A549 (cell line): ENCODE measurements around the gene RND2. TPM values are rescaled to one million over a fixed set of nuclear protein-coding genes. Genes with fewer than 3 reads are reported as not detected.

Source experiments
- ATAC-seq, 2 experiments: fragments of 200-7000 bp in 1 of 2; fragments of >200 bp in 1 of 2; cut with Nextera tagmentation in 1 of 2; cut with Tn5 transposase in 1 of 2; 3 replicates each; pipeline versions ENCODE4 v1.8.0 to v1.9.1; 2018 to 2020; ENCODE audit warnings: mild to moderate bottlenecking in 1 of 2, moderate library complexity in 1 of 2
- CTCF ChIA-PET: fragments of 300-600 bp; sonication (Branson Sonifier 250); formaldehyde crosslinking; extraction: SDS; loops from one replicate; lab custom pipeline; 2021; ENCODE audit warnings: antibody characterized with exemption, inconsistent platforms; lab: Yijun Ruan, JAX
- POLR2A ChIA-PET: fragments of 350-600 bp; formaldehyde crosslinking; extraction: SDS; loops from one replicate; lab custom pipeline; 2021; ENCODE audit warnings: antibody characterized with exemption, inconsistent platforms; lab: Yijun Ruan, JAX
- DNase-seq, 2 experiments: peaks; one replicate each; pipeline versions ENCODE4 v3.0.0 to v3.0.0-alpha.2; 2011 to 2016; ENCODE audit warnings: low read depth in 1 of 2, low spot score in 1 of 2
- FAIRE-seq: peaks from 2 replicates; lab custom pipeline; 2011; peaks lifted over from hg19 to GRCh38; lab: Jason Lieb, UNC
- H3K27ac ChIP-seq, 2 experiments: fragments of >200 bp; sonication (Bioruptor Twin); formaldehyde crosslinking; 3 replicates each; pipeline ENCODE4 v1.5.1; 2016 to 2017
- H3K4me1 ChIP-seq: fragments of >200 bp; sonication (Bioruptor Twin); formaldehyde crosslinking; 3 replicates; pipeline ENCODE4 v1.6.1; 2016
- H3K4me2 ChIP-seq: fragments of >200 bp; sonication (Bioruptor Twin); formaldehyde crosslinking; 3 replicates; pipeline ENCODE4 v1.6.1; 2016
- H3K4me3 ChIP-seq: fragments of >200 bp; sonication (Bioruptor Twin); formaldehyde crosslinking; 3 replicates; pipeline ENCODE4 v1.5.1; 2016
- H3K9me3 ChIP-seq: fragments of >200 bp; sonication (Bioruptor Twin); formaldehyde crosslinking; 3 replicates; pipeline ENCODE4 v1.6.1; 2016
- CBX8 ChIP-seq: fragments of 200-600 bp; sonication (generic); IDR thresholded peaks from 2 replicates; pipeline ENCODE4 v1.6.1; 2016
- CHD4 ChIP-seq: fragments of 200-600 bp; sonication (generic); IDR thresholded peaks from 2 replicates; pipeline ENCODE4 v1.6.1; 2016; ENCODE audit warnings: antibody characterized with exemption, mild to moderate bottlenecking, borderline replicate concordance
- EP300 ChIP-seq, 2 experiments: fragments of >200 bp; sonication (Bioruptor Twin); formaldehyde crosslinking; IDR thresholded peaks; 2 replicates in 1 of 2; 3 replicates in 1 of 2; pipeline ENCODE4 v1.6.1; 2016 to 2017
- FOSL2 ChIP-seq, 2 experiments: fragments of 450-650 bp in 1 of 2; fragments of >200 bp in 1 of 2; sonication (Bioruptor Twin) in 1 of 2; formaldehyde crosslinking; IDR thresholded peaks; 2 replicates each; pipeline versions ENCODE4 v1.5.0 to v1.6.1; 2016 to 2020; ENCODE audit warnings: mild to moderate bottlenecking in 1 of 2, moderate library complexity in 1 of 2
- FOXS1 ChIP-seq: fragments of 250-450 bp; sonication (Bioruptor Pico); IDR thresholded peaks from 2 replicates; pipeline ENCODE4 v1.5.0; 2020; ENCODE audit warnings: mild to moderate bottlenecking, moderate library complexity
- HEYL ChIP-seq: fragments of 250-450 bp; sonication (Bioruptor Pico); IDR thresholded peaks from 2 replicates; pipeline ENCODE4 v1.8.0; 2021; ENCODE audit warnings: mild to moderate bottlenecking, moderate library complexity
- HOXA7 ChIP-seq: fragments of 250-450 bp; sonication (Bioruptor Pico); IDR thresholded peaks from 2 replicates; pipeline ENCODE4 v1.5.0; 2020; ENCODE audit warnings: mild to moderate bottlenecking, moderate library complexity
- HOXB13 ChIP-seq: fragments of 250-450 bp; sonication (Bioruptor Pico); IDR thresholded peaks from 2 replicates; pipeline ENCODE4 v1.5.0; 2020; ENCODE audit warnings: low read depth, mild to moderate bottlenecking, moderate library complexity
- HOXB5 ChIP-seq: fragments of 250-450 bp; sonication (Bioruptor Pico); IDR thresholded peaks from 2 replicates; pipeline ENCODE4 v1.5.0; 2020; ENCODE audit warnings: mild to moderate bottlenecking, moderate library complexity
- JUN ChIP-seq, 2 experiments: fragments of >200 bp; sonication (Bioruptor Twin); formaldehyde crosslinking; IDR thresholded peaks; 2 replicates in 1 of 2; 3 replicates in 1 of 2; pipeline ENCODE4 v1.6.1; 2016 to 2017
- JUNB ChIP-seq: fragments of >200 bp; sonication (Bioruptor Twin); formaldehyde crosslinking; IDR thresholded peaks from 2 replicates; pipeline ENCODE4 v1.6.1; 2016
- KDM5A ChIP-seq: fragments of 200-600 bp; sonication (generic); IDR thresholded peaks from 2 replicates; pipeline ENCODE4 v1.6.1; 2016; ENCODE audit warnings: antibody characterized with exemption, mild to moderate bottlenecking
- NPAS2 ChIP-seq: fragments of 250-450 bp; sonication (Bioruptor Pico); IDR thresholded peaks from 2 replicates; pipeline ENCODE4 v1.8.0; 2022; ENCODE audit warnings: mild to moderate bottlenecking, moderate library complexity, borderline replicate concordance
- NR3C1 ChIP-seq: fragments of >200 bp; sonication (Bioruptor Twin); formaldehyde crosslinking; IDR thresholded peaks from 3 replicates; pipeline ENCODE4 v1.6.1; 2017
- PHF8 ChIP-seq: fragments of 200-600 bp; sonication (generic); IDR thresholded peaks from 2 replicates; pipeline ENCODE4 v1.6.1; 2016; ENCODE audit warnings: low read depth, mild to moderate bottlenecking, antibody characterized with exemption, moderate library complexity, borderline replicate concordance
- POLR2A ChIP-seq: IDR thresholded peaks from 2 replicates; pipeline ENCODE4 v1.6.1; 2012; ENCODE audit warnings: mild to moderate bottlenecking, low read length
- POLR2AphosphoS2 ChIP-seq: conservative IDR thresholded peaks from 2 replicates; pipeline ENCODE4 v1.6.1; 2012; ENCODE audit warnings: low read length, improper control_type of control experiment, inconsistent platforms
- RAD21 ChIP-seq, 2 experiments: fragments of >200 bp in 1 of 2; sonication (Bioruptor Twin) in 1 of 2; formaldehyde crosslinking in 1 of 2; IDR thresholded peaks in 1 of 2; conservative IDR thresholded peaks in 1 of 2; 2 replicates in 1 of 2; 3 replicates in 1 of 2; pipeline ENCODE4 v1.6.1; 2012 to 2018; ENCODE audit warnings: inconsistent platforms in 1 of 2
- RCOR1 ChIP-seq: fragments of 150-350 bp; IDR thresholded peaks from 2 replicates; pipeline ENCODE4 v1.6.1; 2014; ENCODE audit warnings: antibody characterized with exemption, low read length, low read depth
- RFX5 ChIP-seq: fragments of 450-650 bp; IDR thresholded peaks from 2 replicates; pipeline ENCODE4 v1.7.1; 2014; ENCODE audit warnings: antibody characterized with exemption, mild to moderate bottlenecking, moderate library complexity
- RNF2 ChIP-seq: fragments of 200-600 bp; sonication (generic); IDR thresholded peaks from 2 replicates; pipeline ENCODE4 v1.6.1; 2016; ENCODE audit warnings: low read depth, mild to moderate bottlenecking, antibody characterized with exemption, moderate library complexity, borderline replicate concordance
- SMC3 ChIP-seq: fragments of >200 bp; sonication (Bioruptor Twin); formaldehyde crosslinking; IDR thresholded peaks from 3 replicates; pipeline ENCODE4 v1.6.1; 2018; ENCODE audit warnings: inconsistent platforms
- TFCP2L1 ChIP-seq: fragments of 250-450 bp; sonication (Bioruptor Pico); IDR thresholded peaks from 2 replicates; pipeline ENCODE4 v1.5.0; 2021; ENCODE audit warnings: mild to moderate bottlenecking
- ZC3H11A ChIP-seq: fragments of 450-650 bp; IDR thresholded peaks from 2 replicates; pipeline ENCODE4 v1.6.1; 2014; ENCODE audit warnings: antibody characterized with exemption, mild to moderate bottlenecking
- ZFP36 ChIP-seq: fragments of 450-650 bp; IDR thresholded peaks from 2 replicates; pipeline ENCODE4 v1.6.1; 2014; ENCODE audit warnings: borderline replicate concordance; ENCODE audit not compliant: partially characterized antibody
- ZNF302 ChIP-seq: fragments of 250-450 bp; sonication (Bioruptor Pico); IDR thresholded peaks from 2 replicates; pipeline ENCODE4 v1.9.0; 2021; ENCODE audit warnings: inconsistent platforms, mild to moderate bottlenecking, moderate library complexity
- ZSCAN20 ChIP-seq: fragments of 250-450 bp; sonication (Bioruptor Pico); IDR thresholded peaks from 2 replicates; pipeline ENCODE4 v1.8.0; 2022; ENCODE audit warnings: mild to moderate bottlenecking, moderate library complexity
- WGBS: methylation state at CpG from one replicate; pipeline ENCODE4 v1.1.6; 2017; ENCODE audit errors: missing lambda C conversion rate; 5-methylcytosine and 5-hydroxymethylcytosine counted together
- polyA plus RNA-seq, 4 experiments: library from polyadenylated mRNA; depleted of rRNA in 3 of 4; stranded (reverse); fragments of >200 nt; fragmentation: RNase III in 1 of 4; extraction: RNeasy Plus Mini Kit Qiagen cat#74134 plus additional on column Dnase treatment in 1 of 4; gene quantifications; 2 replicates in 3 of 4; 3 replicates in 1 of 4; pipeline ENCODE4 v1.2.3, GENCODE V29; 2011 to 2017
- TF ChIP-seq, protein P1 (sequence below): fragments of 450-650 bp; IDR thresholded peaks from 2 replicates; pipeline ENCODE4 v1.6.1; 2014; ENCODE audit warnings: antibody characterized with exemption
- TF ChIP-seq, protein P2 (sequence below): IDR thresholded peaks from 2 replicates; pipeline ENCODE4 v1.6.1; 2012; ENCODE audit warnings: low read depth, borderline replicate concordance
- TF ChIP-seq, protein P3 (sequence below): fragments of 250-450 bp; sonication (Bioruptor Pico); IDR thresholded peaks from 2 replicates; pipeline ENCODE4 v1.5.0; 2020; ENCODE audit warnings: low read depth, mild to moderate bottlenecking, moderate library complexity

RND2 gene
- polyA plus RNA-seq, 2 of the 4 experiments (the other 2 are of a cell fraction), result 0.19 to 0.28 TPM

DNA sequence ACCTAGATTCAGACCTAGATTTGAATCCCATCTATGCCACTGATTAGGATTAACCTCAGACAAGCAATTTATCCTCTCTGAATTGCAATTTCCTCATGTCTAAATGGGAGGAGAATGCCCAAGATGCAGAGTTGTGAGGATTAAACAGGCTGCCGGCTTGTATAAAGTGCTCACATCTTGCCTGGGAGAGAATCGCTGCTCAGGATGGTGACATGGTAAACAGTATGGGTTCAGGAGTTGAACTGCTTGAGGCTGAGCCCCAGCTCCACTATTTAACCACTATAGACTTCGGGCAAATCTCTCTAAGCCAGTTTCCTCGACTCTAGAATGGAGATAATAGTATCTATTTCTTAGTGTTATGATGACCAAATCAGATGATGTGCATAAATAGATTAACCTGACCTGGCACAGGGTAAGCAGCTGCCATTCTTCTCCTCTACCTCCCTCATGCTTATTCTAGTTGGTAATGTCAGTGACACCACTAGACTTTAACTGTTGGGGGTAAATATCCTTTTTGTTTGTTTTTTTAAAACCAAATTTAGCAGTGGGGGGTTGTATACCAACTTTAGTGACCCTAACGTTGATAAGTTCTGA lies 27.5 kb upstream of the RND2 start:
- ChIA-PET CTCF (interaction anchor here (0.7 to 5.6 kb wide), 34 partner anchors 8 to 419 kb away, joined by 3 to 86 read pairs (median 5); partner anchors contain the start of genes AARSD1, AOC2, IFI35 and PSMC3IP), POLR2A (interaction anchor here (0.6 to 3.0 kb wide), 38 partner anchors 9 to 1067 kb away, joined by 3 to 48 read pairs (median 6); partner anchors contain the start of genes AARSD1, BECN1, BRCA1 and IFI35)
- DNase-seq, result no peak
- peak overlapping the region; percentile 76 for H3K4me2 ChIP-seq
- peak overlapping the region; percentile 30 for H3K4me3 ChIP-seq
- H3K27ac ChIP-seq, result peak overlapping the region; percentile 55 to 91
- H3K9me3 ChIP-seq, result no peaks in the 10 kb centered on the region
- TF ChIP-seq TFCP2L1 (no peak), HOXA7 (CRISPR knock-in tag) (peak; percentile 83), EP300 (IDR thresholded peaks at IDR 0.05) (no peak), HOXB5 (CRISPR knock-in tag) (no peak), RCOR1 (no peak), CHD4 (no peak)
- H3K4me1 ChIP-seq, result peaks cover 40% of the 10 kb centered on the region
- 7% methylated on average over 5 of the region's 5 CpGs for WGBS
- no peak for FAIRE-seq
- ATAC-seq, result peak; percentile 14 to 40; a peak in 5 of 6 replicates

DNA sequence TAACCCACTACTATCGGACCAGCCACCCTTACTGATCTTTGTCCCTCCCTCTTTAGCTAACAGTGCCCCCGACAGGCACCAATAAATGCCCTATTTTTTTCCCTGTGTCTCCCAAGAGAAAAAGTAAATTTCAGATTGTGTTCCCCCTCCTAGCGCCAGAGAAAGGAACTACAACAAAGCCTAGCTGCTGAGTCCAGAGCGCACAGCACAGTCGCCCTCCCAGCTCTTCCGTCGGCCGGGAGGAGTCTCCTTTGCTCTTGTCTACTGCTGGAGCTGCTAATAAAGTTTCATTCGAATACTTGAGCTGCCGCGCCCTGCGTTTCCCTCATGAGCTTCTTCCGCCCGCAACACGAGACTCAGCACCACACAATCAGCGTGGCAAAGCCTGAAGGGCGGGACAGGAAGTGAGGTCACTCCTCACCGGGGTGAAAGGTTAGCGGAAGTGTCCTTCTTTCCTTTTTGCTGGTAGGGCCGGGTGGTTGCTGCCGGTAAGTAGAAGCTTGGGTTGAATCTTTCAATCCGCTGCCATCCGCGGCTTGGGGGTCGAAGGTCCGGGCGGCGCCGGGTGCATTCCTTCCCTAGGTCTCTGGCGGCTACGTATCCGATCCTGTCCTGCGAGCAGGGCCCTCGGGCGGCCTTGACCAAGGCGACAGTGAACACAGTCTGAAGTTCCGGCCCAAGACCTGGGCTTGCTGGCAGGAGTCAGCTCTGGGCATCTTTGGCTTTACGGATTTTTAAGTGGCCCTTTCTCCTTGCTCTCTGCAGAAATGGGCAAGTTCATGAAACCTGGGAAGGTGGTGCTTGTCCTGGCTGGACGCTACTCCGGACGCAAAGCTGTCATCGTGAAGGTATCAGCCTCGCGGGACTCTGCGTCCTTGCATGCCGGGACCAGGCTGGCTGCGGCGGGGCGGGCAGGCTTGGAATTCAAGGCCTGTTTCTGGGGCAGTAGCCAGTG lies 26.8 kb upstream of the RND2 start, which contains the start of gene RPL27:
Gene RPL27, plus strand, starts transcription at position 436 of the 955 bp plus-strand sequence. Its CDS starts 332 bp downstream, at position 768.
- Histone ChIP-seq H3K4me3 (peak within 1 kb of the TSS; percentile 66), H3K4me1 (peaks cover 45% of the 10 kb centered on the region), H3K9me3 (no peaks in the 10 kb centered on the region), H3K27ac (peak within 1 kb of the TSS; percentile 87 to 91), H3K4me2 (peak within 1 kb of the TSS; percentile 94)
- ATAC-seq (peak; percentile 92 to 95), DNase-seq (peak; percentile 96 to 100), FAIRE-seq (peak; percentile 98)
- CTCF ChIA-PET, result interaction anchor here (0.6 to 5.6 kb wide), 40 partner anchors 9 to 420 kb away, joined by 3 to 86 read pairs (median 4); partner anchors contain the start of genes AARSD1, AOC2, PSMC3IP and PSME3
- POLR2A ChIA-PET, result interaction anchor here (0.6 to 3.0 kb wide), 40 partner anchors 8 to 1068 kb away, joined by 3 to 48 read pairs (median 6); partner anchors contain the start of genes AARSD1, BECN1, BRCA1 and IFI35
- 2% methylated on average over 49 of the region's 49 CpGs for WGBS
- no peak for TF ChIP-seq RNF2
- 0 out of 2 replicates have a peak, but pooled peaks have one; percentile 7 for TF ChIP-seq KDM5A
- no peak for TF ChIP-seq JUNB
- TF ChIP-seq HOXB13 (CRISPR knock-in tag), result no peak
- TF ChIP-seq NPAS2 (CRISPR knock-in tag), result peak; percentile 90
- no peak; the same call in 1 of the 2 replicates for TF ChIP-seq HOXB5 (CRISPR knock-in tag)
- TF ChIP-seq SMC3, result peak; percentile 78
- TF ChIP-seq FOSL2 (IDR thresholded peaks at IDR 0.05), result no peak
- TF ChIP-seq FOSL2 (CRISPR knock-in tag; IDR thresholded peaks at IDR 0.05), result peak; percentile 54; the same call in 1 of the 2 replicates
- TF ChIP-seq TFCP2L1, result peak; percentile 68; the same call in 1 of the 2 replicates
- TF ChIP-seq, protein P1, sequence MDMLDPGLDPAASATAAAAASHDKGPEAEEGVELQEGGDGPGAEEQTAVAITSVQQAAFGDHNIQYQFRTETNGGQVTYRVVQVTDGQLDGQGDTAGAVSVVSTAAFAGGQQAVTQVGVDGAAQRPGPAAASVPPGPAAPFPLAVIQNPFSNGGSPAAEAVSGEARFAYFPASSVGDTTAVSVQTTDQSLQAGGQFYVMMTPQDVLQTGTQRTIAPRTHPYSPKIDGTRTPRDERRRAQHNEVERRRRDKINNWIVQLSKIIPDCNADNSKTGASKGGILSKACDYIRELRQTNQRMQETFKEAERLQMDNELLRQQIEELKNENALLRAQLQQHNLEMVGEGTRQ, result peak; percentile 74
- TF ChIP-seq FOXS1 (CRISPR knock-in tag), result no peak
- TF ChIP-seq POLR2AphosphoS2, result no peak
- no peak for TF ChIP-seq ZNF302 (CRISPR knock-in tag)
- TF ChIP-seq RCOR1, result no peak
- no peak for TF ChIP-seq ZC3H11A
- TF ChIP-seq NR3C1, result no peak
- no peak for TF ChIP-seq CBX8
- peak; percentile 97 for TF ChIP-seq PHF8
- TF ChIP-seq JUN (IDR thresholded peaks at IDR 0.05), result peak; percentile 96 to 99
- no peak for TF ChIP-seq ZFP36
- no peak for TF ChIP-seq ZSCAN20
- TF ChIP-seq HEYL, result no peak
- TF ChIP-seq, protein P2, sequence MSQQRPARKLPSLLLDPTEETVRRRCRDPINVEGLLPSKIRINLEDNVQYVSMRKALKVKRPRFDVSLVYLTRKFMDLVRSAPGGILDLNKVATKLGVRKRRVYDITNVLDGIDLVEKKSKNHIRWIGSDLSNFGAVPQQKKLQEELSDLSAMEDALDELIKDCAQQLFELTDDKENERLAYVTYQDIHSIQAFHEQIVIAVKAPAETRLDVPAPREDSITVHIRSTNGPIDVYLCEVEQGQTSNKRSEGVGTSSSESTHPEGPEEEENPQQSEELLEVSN, result 0 out of 2 replicates have a peak, but pooled peaks have one; percentile 64
- TF ChIP-seq, protein P3, sequence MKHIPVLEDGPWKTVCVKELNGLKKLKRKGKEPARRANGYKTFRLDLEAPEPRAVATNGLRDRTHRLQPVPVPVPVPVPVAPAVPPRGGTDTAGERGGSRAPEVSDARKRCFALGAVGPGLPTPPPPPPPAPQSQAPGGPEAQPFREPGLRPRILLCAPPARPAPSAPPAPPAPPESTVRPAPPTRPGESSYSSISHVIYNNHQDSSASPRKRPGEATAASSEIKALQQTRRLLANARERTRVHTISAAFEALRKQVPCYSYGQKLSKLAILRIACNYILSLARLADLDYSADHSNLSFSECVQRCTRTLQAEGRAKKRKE, result no peak
- TF ChIP-seq RFX5, result peak; percentile 63; the same call in 1 of the 2 replicates
- TF ChIP-seq HOXA7 (CRISPR knock-in tag), result 0 out of 2 replicates have a peak, but pooled peaks have one; percentile 15
- TF ChIP-seq POLR2A, result peak; percentile 88
- TF ChIP-seq RAD21 (conservative IDR thresholded peaks at IDR 0.05 in 1 of 2, IDR thresholded peaks at IDR 0.05 in 1 of 2), result peak; percentile 79 to 84
